Anterior cingulate cortex (tissue), 58 donors: Measurements from ENCODE around the gene RTN4RL2.

Source experiments
- DNase-seq, 58 donors: peaks; one replicate each; lab custom pipeline; 2025; lab: John Stamatoyannopoulos, UW

Gene RTN4RL2

DNA sequence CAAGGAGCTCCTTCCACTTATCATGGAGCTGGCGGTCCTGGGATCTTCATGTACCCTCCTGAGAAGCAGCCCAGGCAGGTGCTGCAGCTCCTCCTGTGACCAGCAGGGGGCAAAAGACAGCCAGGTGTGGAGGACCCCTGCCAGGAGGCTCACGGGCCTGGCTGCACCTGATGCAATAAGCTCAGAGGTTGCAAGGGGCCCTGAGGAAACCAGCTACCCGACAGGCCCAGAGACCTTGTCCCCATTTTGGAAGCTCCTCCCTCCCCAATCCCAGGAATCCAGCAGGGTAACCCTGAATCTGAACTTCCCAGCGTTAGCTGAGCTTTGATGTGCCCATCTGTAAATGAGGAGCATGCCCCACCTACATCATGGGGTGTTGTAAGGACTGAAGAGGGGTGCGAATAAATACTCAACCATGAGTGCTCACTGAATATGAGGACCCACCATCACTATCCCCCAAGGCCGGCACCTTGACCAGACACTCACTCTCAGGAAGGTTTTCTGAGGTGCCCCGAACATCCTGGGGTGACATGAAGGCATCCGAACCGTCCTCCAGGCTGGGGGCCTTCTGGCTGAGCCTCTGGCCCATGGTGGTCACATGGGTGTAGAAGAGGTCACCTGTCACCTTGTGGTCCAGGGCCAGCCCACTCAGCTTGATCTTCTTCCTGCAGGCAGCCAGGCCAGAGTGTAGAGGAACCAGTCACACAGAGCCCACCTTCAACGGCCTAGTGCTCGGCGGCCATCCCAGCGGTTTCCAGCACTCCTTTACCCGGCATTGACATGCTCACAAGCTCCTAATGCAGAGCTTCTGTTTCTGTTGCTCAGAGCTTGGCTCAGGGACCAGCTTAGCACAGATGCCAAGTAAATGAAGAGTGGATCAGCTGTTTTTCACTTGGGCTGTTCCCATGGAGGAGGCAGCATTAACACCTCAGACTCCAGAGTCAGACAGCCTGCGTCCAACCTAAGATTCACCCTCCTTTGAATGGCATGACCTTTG lies 33.5 kb downstream of the RTN4RL2 start:
- peak in 27 of 58 donors; percentile 10 to 68 (median 30) for DNase-seq

DNA sequence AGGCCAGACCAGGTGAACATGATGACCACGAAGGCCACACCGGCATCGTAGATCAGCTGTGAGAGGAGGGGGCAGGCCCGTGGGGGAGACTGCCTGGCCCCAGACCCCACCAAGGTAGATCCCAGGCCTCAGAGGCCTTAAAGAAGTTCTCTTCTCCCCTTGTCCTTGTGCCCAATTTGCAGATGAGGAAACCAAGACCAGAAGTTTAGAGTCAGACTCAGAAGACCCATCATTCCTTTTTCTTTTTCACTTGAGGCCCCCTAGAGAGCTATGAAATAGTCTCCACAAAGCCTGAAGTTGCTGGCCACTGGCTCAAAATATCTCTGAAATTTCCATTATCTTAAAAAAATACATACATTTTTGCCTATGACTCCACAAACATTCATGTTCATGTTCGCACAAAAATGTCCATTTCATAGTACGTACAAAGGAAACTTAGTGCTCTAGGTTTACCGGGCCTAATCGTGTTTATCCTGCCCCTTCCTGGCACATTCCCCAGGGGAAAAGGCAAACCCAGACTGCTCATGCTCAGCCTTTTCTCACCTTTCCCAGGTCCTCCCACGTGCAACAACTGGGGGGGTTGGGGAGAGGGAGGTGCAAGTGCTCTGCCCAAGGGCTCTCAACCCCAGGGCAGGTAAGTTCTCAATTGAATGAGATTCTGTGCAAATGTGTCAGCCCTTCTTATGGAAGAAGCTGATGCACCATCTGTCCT lies 35.9 kb downstream of the RTN4RL2 start:
- DNase-seq = no peak

DNA sequence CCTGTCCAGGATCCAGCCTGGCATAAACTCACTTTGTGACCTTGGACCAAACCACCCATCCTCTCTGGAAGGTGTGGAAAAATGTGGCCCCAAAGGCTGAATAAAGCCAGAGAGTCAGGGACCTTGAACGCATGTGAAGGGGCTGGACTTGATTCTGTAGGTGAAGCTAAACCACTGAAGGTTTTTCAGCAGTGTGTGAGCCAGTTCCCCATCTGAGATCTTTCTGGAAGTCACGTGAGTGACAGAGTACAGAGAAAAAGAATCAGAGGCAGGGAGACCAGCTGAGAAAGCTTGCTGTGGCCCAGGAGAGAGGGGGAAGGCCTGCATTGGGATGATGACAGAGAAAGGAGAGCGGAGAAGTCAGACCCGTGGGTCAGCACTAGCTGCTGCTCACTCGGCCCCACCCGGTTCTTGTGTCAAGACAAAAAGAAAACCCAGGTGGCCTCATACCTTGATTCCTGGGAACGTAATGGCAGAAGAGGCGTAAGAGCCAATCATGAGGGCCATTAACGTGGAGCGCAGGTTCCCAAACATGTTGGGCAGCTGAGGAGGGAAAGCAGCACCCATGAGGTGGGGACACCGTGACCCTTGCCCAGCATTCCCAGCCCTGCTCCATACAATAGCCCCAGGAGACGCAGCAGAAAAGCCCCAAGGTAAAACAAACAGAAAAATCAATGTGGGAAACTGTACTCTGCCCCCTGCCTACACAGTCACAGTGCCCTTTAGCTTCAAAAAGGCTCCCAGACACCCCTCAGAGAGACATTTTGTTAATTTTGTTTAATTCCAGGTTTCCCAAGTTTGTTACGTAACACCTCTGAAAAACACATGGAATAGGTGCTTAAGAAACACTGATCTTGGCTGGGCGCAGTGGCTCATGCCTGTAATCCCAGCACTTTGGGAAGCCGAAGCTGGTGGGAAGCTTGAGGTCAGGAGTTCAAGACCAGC lies 37.2 kb downstream of the RTN4RL2 start:
- DNase-seq = no peak

DNA sequence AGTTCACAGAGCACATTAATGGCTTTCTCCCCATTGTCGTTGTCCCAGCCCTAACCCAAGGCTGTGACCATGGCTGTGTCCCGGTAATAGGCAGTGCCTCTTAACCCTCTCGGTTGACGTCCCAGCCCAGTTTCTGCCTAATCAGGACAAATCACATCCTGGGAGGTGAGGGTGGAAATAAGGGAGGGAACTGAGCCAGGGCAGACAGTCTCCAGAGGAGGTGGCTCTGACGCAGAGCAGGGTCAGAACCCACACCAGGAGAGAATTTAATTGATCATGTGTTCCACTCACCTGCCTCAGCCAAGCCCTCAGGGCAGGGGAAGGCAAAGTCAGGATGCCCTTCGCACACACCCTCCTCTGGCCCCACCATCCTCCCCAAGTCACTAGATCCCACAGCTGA lies 38.2 kb downstream of the RTN4RL2 start:
- no peak for DNase-seq

DNA sequence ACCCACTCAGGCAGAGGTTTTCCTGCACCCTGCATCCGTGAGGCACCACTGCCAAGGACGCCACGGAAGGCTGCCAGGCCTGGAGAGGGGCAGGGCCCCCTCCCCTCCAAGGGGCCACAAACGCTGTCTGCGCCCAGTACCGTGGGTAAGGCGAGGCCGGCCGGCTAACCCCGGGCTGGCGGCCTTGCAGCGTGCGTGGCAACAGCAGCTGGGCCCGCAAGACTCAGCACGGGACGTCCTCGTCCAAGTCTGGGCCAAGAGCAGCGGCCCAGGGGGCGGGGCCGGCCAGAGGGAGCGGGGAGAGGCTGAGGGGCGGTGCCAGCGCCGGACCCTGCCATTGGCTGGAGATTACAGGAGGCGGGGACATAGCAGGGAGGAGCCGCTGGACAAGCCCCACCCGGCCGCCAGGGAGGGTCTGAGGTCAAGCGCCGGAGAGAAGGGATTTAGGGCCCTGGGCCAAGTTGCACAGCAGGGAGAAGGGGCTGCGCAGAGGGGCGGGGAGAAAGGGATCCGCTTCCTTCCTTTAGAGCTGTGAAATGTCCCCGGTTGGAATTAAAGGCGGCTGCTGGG lies 39.2 kb downstream of the RTN4RL2 start:
- peak in 57 of 58 donors; percentile 22 to 96 (median 83) for DNase-seq

DNA sequence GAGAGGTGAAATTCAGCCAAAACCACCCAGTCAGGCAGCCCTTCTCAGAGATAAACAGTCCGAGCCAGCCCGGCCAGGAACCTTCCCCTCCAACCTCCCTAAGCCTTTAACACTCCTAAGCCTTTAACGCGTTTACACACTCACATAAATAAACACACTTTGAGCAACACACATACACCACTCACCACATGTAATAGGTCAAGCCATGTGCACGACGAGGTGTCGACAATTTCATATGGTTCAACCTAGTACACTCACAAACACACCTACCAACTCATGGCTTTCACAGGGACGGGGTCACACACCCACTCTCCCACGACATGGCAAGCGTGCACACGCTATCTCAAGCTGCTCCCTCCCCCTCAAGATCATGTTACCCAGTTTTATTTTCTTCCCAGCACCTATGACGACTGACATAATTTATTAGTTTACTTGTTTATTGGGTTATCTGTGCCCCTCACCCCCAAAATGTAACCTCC lies 39.7 kb downstream of the RTN4RL2 start:
- no peak for DNase-seq

DNA sequence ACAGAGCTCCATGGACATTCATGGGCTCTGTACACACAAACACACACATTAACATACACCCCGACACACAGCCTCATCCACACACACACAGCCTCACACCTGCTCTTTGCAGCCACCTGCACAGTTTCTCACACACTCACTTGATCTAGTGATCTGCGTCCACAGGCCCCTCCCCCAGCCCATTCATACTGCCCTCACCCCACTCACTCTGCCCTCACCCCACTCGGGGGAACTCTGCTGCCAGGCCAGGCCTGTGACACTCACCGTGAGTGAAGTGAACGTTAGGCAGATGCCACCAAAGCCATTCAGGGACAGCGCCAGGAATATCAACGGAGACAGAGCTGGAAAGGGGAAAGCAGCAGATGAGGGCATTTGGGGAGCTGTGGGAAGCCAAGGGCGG lies 40.2 kb downstream of the RTN4RL2 start:
- peak in 1 of 58 donors; percentile 13 for DNase-seq

DNA sequence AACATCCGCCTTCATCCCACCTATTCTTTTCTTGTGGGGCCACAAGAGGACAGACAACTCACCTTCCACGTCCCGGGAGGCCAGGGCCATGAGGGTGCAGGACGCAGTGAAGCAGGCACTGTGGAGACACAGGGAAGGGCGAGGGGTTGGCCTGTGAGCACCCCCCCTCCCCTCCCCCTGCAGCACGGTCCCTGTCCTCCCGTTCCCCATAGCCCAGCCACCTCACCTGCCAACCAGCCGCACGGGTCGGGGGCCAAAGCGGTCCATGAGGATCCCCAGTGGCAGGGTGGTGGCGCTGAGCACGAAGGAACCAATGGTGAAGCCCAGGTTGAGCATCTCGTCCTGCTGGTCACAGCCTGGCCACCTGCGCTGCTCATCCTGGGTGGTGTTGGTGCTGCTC lies 40.6 kb downstream of the RTN4RL2 start:
- DNase-seq = no peak

DNA sequence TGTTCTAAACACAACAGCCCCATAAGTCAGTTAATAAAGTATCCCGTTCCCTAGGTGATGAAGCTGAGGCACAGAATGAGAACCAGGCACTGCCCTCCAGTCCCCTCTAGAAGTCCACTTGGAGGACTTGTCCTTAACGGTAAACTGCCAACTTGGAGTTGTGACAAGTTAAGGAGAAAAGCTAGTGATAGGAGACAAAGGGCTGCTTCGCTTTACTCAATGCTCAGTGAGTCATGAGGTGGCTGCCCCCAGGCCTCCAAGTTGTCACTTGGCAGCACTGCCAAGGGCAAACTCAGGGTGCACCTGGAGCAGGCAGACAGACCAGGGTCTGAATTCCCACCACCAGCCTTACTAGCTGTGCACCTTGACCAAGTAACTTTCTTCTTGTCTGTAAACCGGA lies 41.6 kb downstream of the RTN4RL2 start:
- peak in 1 of 58 donors; percentile 31 for DNase-seq

DNA sequence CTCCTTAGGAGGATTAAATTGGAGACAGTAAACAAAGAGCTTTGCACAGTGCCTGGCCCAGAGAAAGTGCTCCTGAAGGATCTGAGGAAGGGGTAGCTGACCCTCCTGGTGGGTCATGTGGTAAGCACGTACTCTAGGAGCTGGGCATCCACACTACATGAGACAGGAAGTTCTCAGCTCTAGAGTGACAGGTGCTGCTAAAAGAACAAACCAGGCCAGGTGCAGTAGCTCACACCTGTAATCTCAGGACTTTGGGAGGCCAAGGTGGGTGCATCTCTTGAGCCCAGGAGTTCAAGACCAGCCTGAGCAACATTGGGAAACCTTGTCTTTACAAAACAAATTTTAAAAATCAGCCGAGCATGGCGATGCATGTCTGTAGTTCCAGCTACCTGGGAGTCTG lies 42.0 kb downstream of the RTN4RL2 start:
- DNase-seq = no peak

DNA sequence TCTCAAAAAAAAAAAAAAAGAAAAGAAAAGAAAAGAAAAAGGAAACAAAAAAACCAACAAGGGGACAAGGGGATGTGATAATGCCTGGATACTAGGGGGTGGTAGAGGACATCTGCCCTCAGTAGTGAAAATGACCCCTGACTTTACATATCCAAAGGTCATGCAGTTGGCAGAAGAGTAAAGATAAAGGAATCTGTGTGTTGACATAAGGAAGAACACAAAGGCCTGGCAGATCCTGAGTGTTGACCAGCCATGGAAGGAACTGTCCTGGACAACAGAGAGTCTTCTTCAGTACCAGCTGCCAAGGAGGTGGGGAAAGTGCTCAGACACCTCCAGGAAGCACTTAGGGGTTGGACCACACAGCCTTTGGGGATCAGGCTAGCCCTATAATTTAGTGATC lies 42.5 kb downstream of the RTN4RL2 start:
- no peak for DNase-seq

DNA sequence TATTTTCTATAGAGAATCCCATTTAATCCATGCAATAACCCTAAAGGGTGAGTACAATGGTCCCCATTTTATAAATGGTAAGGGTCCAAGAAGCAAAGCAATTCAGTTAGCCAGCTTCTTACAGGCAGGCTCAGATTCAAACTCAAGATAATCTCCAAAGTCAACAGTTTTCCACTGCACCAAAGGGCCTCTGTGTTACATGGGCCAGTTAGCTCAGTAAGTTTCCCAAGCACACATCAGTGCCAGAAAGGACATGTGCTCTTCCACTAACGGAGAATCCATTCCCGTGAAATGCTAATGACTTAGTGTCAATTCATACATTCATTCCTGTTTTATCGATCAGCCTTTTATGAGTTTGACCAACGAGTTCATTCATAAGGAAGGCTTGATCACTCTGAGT lies 44.2 kb downstream of the RTN4RL2 start:
- DNase-seq = no peak

DNA sequence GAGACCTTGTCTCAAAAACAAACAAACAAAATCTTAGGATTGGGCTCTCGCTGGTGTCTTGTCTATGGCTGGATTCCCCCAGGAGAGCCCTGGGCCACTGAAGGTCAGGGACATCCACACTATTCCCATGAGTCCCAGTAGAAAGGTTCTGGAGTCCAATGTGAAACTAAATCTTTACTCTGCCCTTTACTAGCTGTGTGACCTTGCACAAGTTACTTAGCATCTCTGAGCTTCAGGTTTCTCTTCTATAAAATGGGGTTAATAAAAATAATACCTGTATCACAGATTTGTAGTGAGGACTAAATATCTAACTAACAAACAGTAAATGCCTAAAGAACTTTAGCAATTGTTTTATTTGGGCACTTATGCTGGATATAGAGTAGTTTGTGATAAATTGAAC lies 46.2 kb downstream of the RTN4RL2 start:
- DNase-seq = no peak

DNA sequence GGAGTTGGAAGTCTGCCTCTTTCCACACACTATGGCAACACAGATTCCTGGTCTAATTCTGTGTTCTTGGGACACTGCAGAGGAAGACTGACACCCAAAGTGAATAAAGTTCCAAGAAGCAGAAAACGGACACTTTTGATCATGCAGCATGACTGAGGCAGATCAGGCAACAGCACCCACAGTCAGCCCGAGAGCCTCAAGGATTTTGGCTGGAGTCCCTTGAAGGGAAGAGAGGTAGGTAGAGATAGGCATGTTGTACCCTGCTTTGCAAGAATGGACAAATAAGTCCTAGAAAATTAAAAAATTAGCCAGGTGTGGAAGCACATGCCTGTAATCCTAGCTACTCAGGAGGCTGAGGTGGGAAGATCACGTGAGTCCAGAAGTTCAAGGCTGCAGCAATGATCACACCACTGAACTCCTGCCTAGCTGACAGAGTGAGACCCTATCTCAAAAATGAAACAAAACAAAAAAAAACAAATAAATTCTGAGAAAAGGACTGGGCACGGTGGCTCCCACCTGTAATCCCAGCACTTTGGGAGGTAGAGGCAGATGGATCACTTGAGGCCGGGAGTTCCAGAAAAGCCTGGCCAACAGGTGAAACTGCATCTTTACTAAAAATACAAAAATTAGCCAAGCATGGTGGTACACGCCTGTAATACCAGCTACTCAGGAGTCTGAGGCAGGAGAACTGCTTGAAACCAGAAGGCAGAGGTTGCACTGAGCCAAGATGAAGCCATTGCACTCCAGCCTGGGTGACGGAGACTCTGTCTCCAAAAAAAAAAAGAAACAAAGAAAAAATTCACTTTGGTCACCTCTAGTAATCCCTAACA lies 48.2 kb downstream of the RTN4RL2 start:
- no peak for DNase-seq

DNA sequence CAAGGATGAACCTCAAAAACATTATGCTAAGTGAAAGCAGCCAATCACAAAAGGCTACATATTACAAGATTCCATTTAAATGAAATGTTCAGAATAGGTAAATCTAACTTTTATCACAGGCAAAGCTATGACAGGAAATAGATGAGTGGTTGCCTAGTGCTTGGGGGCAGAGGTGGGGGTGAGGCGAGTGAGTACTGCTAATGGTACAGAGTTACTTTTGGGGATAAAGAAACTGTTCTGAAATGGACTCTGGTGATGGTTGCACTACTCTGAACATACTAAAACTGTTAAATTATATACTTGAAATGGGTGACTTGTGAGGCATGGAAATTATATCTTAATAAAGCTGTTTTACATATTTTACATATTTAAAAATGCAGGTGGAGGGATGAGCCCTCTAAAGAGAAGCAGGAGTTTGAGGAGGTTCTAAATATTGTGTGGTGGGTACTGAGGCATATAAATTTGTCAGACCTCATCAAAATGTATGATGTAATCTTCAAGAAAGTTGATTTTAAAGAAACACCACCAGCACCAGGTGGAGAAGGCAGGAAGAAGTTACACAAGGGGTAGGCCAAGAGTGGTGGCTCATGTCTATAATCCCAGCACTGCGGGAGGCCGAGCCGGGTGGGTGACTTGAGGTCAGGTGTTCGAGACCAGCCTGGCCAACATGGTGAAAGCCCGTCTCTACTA lies 51.6 kb downstream of the RTN4RL2 start:
- DNase-seq = no peak

DNA sequence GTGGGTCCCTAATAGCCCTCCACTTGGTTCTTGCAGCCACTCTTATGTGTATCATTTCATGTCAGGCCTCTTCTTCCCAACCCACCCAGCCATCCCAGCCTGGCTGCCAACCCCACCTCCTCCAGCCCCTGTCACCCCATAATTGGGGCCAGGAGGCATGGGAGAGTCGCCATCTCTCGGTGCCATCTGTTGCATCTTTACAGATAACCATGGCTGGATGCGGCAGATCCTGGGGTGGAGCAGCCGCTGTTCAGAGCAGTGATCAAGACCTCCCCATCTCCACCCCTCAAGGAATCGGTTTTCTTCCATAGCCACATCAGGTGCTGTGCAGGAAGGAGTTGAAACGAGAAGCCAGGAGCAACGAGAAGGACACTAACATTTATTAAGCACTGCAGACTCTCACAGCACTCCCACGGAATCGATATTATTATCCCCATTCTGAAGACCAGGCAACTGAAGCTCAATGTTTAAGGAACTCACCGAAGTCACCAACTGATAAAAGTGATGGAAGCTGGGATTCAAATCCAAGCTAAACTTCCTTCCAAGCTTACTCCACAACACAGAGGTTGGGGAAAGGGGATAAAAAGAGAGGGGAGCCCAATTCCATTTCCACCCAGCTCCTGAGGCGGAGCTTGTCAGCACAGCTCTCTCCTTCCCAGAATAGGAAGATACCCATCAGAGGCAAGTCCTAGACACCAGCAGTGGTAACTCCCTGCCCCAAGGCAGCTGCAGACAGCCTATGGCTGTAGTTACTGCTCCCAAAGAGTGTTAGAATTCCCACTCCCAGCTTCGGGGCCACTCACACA lies 52.5 kb downstream of the RTN4RL2 start:
- DNase-seq = no peak

DNA sequence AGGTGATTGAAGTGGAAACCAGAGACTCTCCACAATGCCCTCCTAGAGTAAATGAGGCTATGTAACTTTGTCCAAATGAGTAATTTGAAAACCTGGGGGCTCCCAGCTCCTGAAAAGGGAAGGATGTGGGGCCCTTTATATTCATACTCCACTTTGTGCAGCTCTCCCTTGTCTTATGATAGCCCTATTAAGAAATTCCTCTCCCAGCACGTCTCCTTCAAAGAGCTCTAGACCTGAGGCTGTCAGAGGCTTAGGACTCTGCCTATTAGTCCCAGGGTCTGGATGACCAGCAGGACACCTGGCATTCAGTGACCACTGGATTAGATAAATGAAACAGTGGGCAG lies 53.1 kb downstream of the RTN4RL2 start:
- no peak for DNase-seq
